ENCODE data around the gene MYO5A. TPM values are rescaled to one million over a fixed set of nuclear protein-coding genes. Genes with fewer than 3 reads are reported as not detected.
"Not testable (repeated sequence)": the region's sequence is repeated elsewhere in the genome, so short reads cannot be mapped to it uniquely, and the experiment has no call there.

MYO5A gene
- total RNA-seq, 2 experiments from 2014 or later = 22.5 TPM

GRCh38 chr15:52419494-52419893 lies 109.2 kb downstream of the MYO5A start:
- intact Hi-C loops (cut with DNase I, micrococcal nuclease) = no loop called here
- H3K27me3 Mint-ChIP-seq = no peaks in the 10 kb centered on the region
- no peaks in the 10 kb centered on the region for H3K9me3 Mint-ChIP-seq (ENCODE audit: low read depth)
- CTCF ChIA-PET = no interaction called here
- peaks cover 5% of the 10 kb centered on the region for H3K36me3 Mint-ChIP-seq (ENCODE audit: low read depth)
- no peak overlapping the region for H3K4me3 Mint-ChIP-seq
- H3K4me1 Mint-ChIP-seq = peaks cover 2% of the 10 kb centered on the region
- POLR2A ChIA-PET = no interaction called here
- H3K27ac Mint-ChIP-seq = no peak overlapping the region
- DNase-seq (no peak), ATAC-seq (no peak)

GRCh38 chr15:52417957-52418356 lies 110.7 kb downstream of the MYO5A start:
- peaks cover 3% of the 10 kb centered on the region for H3K36me3 Mint-ChIP-seq (ENCODE audit: low read depth)
- no peak overlapping the region for H3K4me3 Mint-ChIP-seq
- ChIA-PET POLR2A (no interaction called here), CTCF (interaction anchor here (1.2 kb wide), 1 partner anchor 16 kb away, joined by 3 read pairs; no protein-coding TSS in a partner anchor)
- no peak for DNase-seq
- intact Hi-C loops (cut with DNase I, micrococcal nuclease) = no loop called here
- no peak overlapping the region for H3K27ac Mint-ChIP-seq
- H3K4me1 Mint-ChIP-seq = peaks cover 2% of the 10 kb centered on the region
- no peak for ATAC-seq
- no peaks in the 10 kb centered on the region for H3K9me3 Mint-ChIP-seq (ENCODE audit: low read depth)
- H3K27me3 Mint-ChIP-seq = no peaks in the 10 kb centered on the region

- intact Hi-C loops (cut with DNase I, micrococcal nuclease) = no loop called here
- no peak overlapping the region for H3K4me3 Mint-ChIP-seq
- CTCF ChIA-PET = interaction anchor here (1.2 kb wide), 1 partner anchor 15 kb away, joined by 3 read pairs; no protein-coding TSS in a partner anchor
- ATAC-seq (no peak), DNase-seq (no peak)
- POLR2A ChIA-PET = no interaction called here
- no peaks in the 10 kb centered on the region for H3K27me3 Mint-ChIP-seq
- H3K9me3 Mint-ChIP-seq (ENCODE audit: low read depth) = no peaks in the 10 kb centered on the region
- H3K27ac Mint-ChIP-seq = no peak overlapping the region
- peaks cover 2% of the 10 kb centered on the region for H3K4me1 Mint-ChIP-seq
- peaks cover 2% of the 10 kb centered on the region for H3K36me3 Mint-ChIP-seq (ENCODE audit: low read depth)
Measured at GRCh38 chr15:52417521-52417920, 111.2 kb downstream of the MYO5A start.

- CTCF ChIA-PET = interaction anchor here (0.8 to 1.2 kb wide), 2 partner anchors 14 to 234 kb away, joined by 3 read pairs; no protein-coding TSS in a partner anchor
- ATAC-seq; DNase-seq; H3K27ac Mint-ChIP-seq; POLR2A ChIA-PET; intact Hi-C loops (cut with DNase I, micrococcal nuclease); H3K27me3 Mint-ChIP-seq; H3K4me3 Mint-ChIP-seq; H3K4me1 Mint-ChIP-seq; H3K9me3 Mint-ChIP-seq (ENCODE audit: low read depth); H3K36me3 Mint-ChIP-seq (ENCODE audit: low read depth): not testable (repeated sequence)
Measured at GRCh38 chr15:52416566-52416965, 112.1 kb downstream of the MYO5A start.

GRCh38 chr15:52415628-52416027 lies 113.1 kb downstream of the MYO5A start:
- Mint-ChIP-seq H3K4me3 (no peak overlapping the region), H3K27me3 (no peaks in the 10 kb centered on the region), H3K4me1 (peaks cover 2% of the 10 kb centered on the region), H3K9me3 (ENCODE audit: low read depth) (no peaks in the 10 kb centered on the region), H3K36me3 (ENCODE audit: low read depth) (peaks cover 2% of the 10 kb centered on the region), H3K27ac (no peak overlapping the region)
- ChIA-PET CTCF (interaction anchor here (1.2 to 1.4 kb wide), 2 partner anchors 9 to 20 kb away, joined by 3 to 5 read pairs; no protein-coding TSS in a partner anchor), POLR2A (interaction anchor here (0.6 kb wide), 1 partner anchor 36 kb away, joined by 3 read pairs; no protein-coding TSS in a partner anchor)
- intact Hi-C loops (cut with DNase I, micrococcal nuclease) = no loop called here
- no peak for DNase-seq
- no peak for ATAC-seq

- intact Hi-C loops (cut with DNase I, micrococcal nuclease) = no loop called here
- peaks cover 2% of the 10 kb centered on the region for H3K36me3 Mint-ChIP-seq (ENCODE audit: low read depth)
- CTCF ChIA-PET = interaction anchor here (1.2 to 1.4 kb wide), 2 partner anchors 8 to 19 kb away, joined by 3 to 5 read pairs; no protein-coding TSS in a partner anchor
- peaks cover 2% of the 10 kb centered on the region for H3K4me1 Mint-ChIP-seq
- H3K4me3 Mint-ChIP-seq = no peak overlapping the region
- POLR2A ChIA-PET = no interaction called here
- H3K9me3 Mint-ChIP-seq (ENCODE audit: low read depth) = no peaks in the 10 kb centered on the region
- H3K27ac Mint-ChIP-seq = no peak overlapping the region
- no peaks in the 10 kb centered on the region for H3K27me3 Mint-ChIP-seq
- DNase-seq (no peak), ATAC-seq (no peak)
Measured at GRCh38 chr15:52414936-52415335, 113.7 kb downstream of the MYO5A start.

GRCh38 chr15:52408823-52409222 lies 119.9 kb downstream of the MYO5A start:
- intact Hi-C loops (cut with DNase I, micrococcal nuclease) = no loop called here
- no peak for DNase-seq
- Mint-ChIP-seq H3K27me3 (no peaks in the 10 kb centered on the region), H3K4me1 (no peaks in the 10 kb centered on the region), H3K9me3 (ENCODE audit: low read depth) (no peaks in the 10 kb centered on the region), H3K36me3 (ENCODE audit: low read depth) (peaks cover 6% of the 10 kb centered on the region), H3K4me3 (no peak overlapping the region), H3K27ac (no peak overlapping the region)
- ChIA-PET POLR2A (no interaction called here), CTCF (no interaction called here)
- ATAC-seq = no peak

- POLR2A ChIA-PET = no interaction called here
- no peaks in the 10 kb centered on the region for H3K9me3 Mint-ChIP-seq (ENCODE audit: low read depth)
- H3K27ac Mint-ChIP-seq = no peak overlapping the region
- ATAC-seq = no peak
- peaks cover 15% of the 10 kb centered on the region for H3K36me3 Mint-ChIP-seq (ENCODE audit: low read depth)
- DNase-seq = no peak
- CTCF ChIA-PET = interaction anchor here (1.4 kb wide), 1 partner anchor 8 kb away, joined by 5 read pairs; no protein-coding TSS in a partner anchor
- H3K27me3 Mint-ChIP-seq = no peaks in the 10 kb centered on the region
- H3K4me3 Mint-ChIP-seq = no peak overlapping the region
- intact Hi-C loops (cut with DNase I, micrococcal nuclease) = no loop called here
- H3K4me1 Mint-ChIP-seq = peaks cover 5% of the 10 kb centered on the region
Measured at GRCh38 chr15:52407374-52407773, 121.3 kb downstream of the MYO5A start.

GRCh38 chr15:52406601-52407000 lies 122.1 kb downstream of the MYO5A start:
- no peak overlapping the region for H3K4me3 Mint-ChIP-seq
- POLR2A ChIA-PET = no interaction called here
- intact Hi-C loops (cut with DNase I, micrococcal nuclease) = no loop called here
- DNase-seq (no peak), ATAC-seq (no peak)
- H3K4me1 Mint-ChIP-seq = peaks cover 5% of the 10 kb centered on the region
- no peak overlapping the region for H3K27ac Mint-ChIP-seq
- H3K9me3 Mint-ChIP-seq (ENCODE audit: low read depth) = no peaks in the 10 kb centered on the region
- CTCF ChIA-PET = interaction anchor here (0.6 to 1.4 kb wide), 3 partner anchors 8 to 70 kb away, joined by 3 to 5 read pairs (median 4); no protein-coding TSS in a partner anchor
- peaks cover 15% of the 10 kb centered on the region for H3K36me3 Mint-ChIP-seq (ENCODE audit: low read depth)
- no peaks in the 10 kb centered on the region for H3K27me3 Mint-ChIP-seq

- H3K27me3 Mint-ChIP-seq = no peaks in the 10 kb centered on the region
- ChIA-PET CTCF (interaction anchor here (0.6 to 1.4 kb wide), 3 partner anchors 8 to 66 kb away, joined by 3 to 5 read pairs (median 4); no protein-coding TSS in a partner anchor), POLR2A (interaction anchor here (0.7 kb wide), 1 partner anchor 80 kb away, joined by 3 read pairs; no protein-coding TSS in a partner anchor)
- H3K4me1 Mint-ChIP-seq = peaks cover 5% of the 10 kb centered on the region
- no peaks in the 10 kb centered on the region for H3K9me3 Mint-ChIP-seq (ENCODE audit: low read depth)
- no peak overlapping the region for H3K4me3 Mint-ChIP-seq
- intact Hi-C loops (cut with DNase I, micrococcal nuclease) = no loop called here
- H3K36me3 Mint-ChIP-seq (ENCODE audit: low read depth) = peaks cover 15% of the 10 kb centered on the region
- ATAC-seq = no peak
- DNase-seq = no peak
- no peak overlapping the region for H3K27ac Mint-ChIP-seq
Measured at GRCh38 chr15:52405856-52406255, 122.8 kb downstream of the MYO5A start.

- CTCF ChIA-PET = interaction anchor here (0.7 to 1.4 kb wide), 2 partner anchors 141 to 272 kb away, joined by 3 read pairs; no protein-coding TSS in a partner anchor
- intact Hi-C loops (cut with DNase I, micrococcal nuclease) = no loop called here
- H3K9me3 Mint-ChIP-seq (ENCODE audit: low read depth) = no peaks in the 10 kb centered on the region
Measured at GRCh38 chr15:52397118-52397517, 131.6 kb downstream of the MYO5A start.

GRCh38 chr15:52394118-52394517 lies 134.6 kb downstream of the MYO5A start:
- no peak for ATAC-seq
- peaks cover 8% of the 10 kb centered on the region for H3K36me3 Mint-ChIP-seq (ENCODE audit: low read depth)

More at GRCh38 chr15:52397118-52397517, 131.6 kb downstream of the MYO5A start:
- DNase-seq (no peak), ATAC-seq (no peak)
- H3K27ac Mint-ChIP-seq = no peak overlapping the region
- H3K27me3 Mint-ChIP-seq = no peaks in the 10 kb centered on the region
- POLR2A ChIA-PET = no interaction called here
- no peak overlapping the region for H3K4me3 Mint-ChIP-seq
- H3K4me1 Mint-ChIP-seq = peaks cover 5% of the 10 kb centered on the region
- H3K36me3 Mint-ChIP-seq (ENCODE audit: low read depth) = peaks cover 5% of the 10 kb centered on the region

More at GRCh38 chr15:52394118-52394517, 134.6 kb downstream of the MYO5A start:
- DNase-seq = no peak
- ChIA-PET CTCF (interaction anchor here (1.1 kb wide), 1 partner anchor 18 kb away, joined by 3 read pairs; no protein-coding TSS in a partner anchor), POLR2A (no interaction called here)
- Mint-ChIP-seq H3K9me3 (ENCODE audit: low read depth) (no peaks in the 10 kb centered on the region), H3K4me3 (no peak overlapping the region), H3K27ac (no peak overlapping the region), H3K27me3 (no peaks in the 10 kb centered on the region), H3K4me1 (peaks cover 5% of the 10 kb centered on the region)
- intact Hi-C loops (cut with DNase I, micrococcal nuclease) = no loop called here
